ENCODE data around the gene TMPRSS11A.

TMPRSS11A gene

GRCh38 chr4:67911638-67912037, 51.7 kb downstream of the TMPRSS11A start:
- no peak for DNase-seq

- no peak for DNase-seq
These were observed 52.2 kb downstream of the TMPRSS11A start for GRCh38 chr4:67911141-67911540.

- no peak for DNase-seq
These were observed 52.7 kb downstream of the TMPRSS11A start for GRCh38 chr4:67910585-67910905.

- peak; percentile 59 for DNase-seq
These were observed 53.2 kb downstream of the TMPRSS11A start for GRCh38 chr4:67909905-67910584.

- no peak for DNase-seq
These were observed 55.6 kb downstream of the TMPRSS11A start for GRCh38 chr4:67907650-67908049.

GRCh38 chr4:67899096-67899495, 64.2 kb downstream of the TMPRSS11A start:
- DNase-seq, result no peak

GRCh38 chr4:67897686-67898085, 65.6 kb downstream of the TMPRSS11A start:
- no peak for DNase-seq

- DNase-seq, result no peak
These were observed 66.8 kb downstream of the TMPRSS11A start for GRCh38 chr4:67896421-67897065.

- DNase-seq, result peak; percentile 42
These were observed 68.6 kb downstream of the TMPRSS11A start for GRCh38 chr4:67894659-67895058.

GRCh38 chr4:67892905-67893304, 70.4 kb downstream of the TMPRSS11A start:
- no peak for DNase-seq

GRCh38 chr4:67892253-67892652, 71.0 kb downstream of the TMPRSS11A start:
- no peak for DNase-seq

GRCh38 chr4:67891645-67892044, 71.6 kb downstream of the TMPRSS11A start:
- no peak for DNase-seq

GRCh38 chr4:67886281-67886680, 77.0 kb downstream of the TMPRSS11A start:
- DNase-seq, result peak; percentile 13

- DNase-seq, result no peak
These were observed 77.5 kb downstream of the TMPRSS11A start for GRCh38 chr4:67885762-67886161.

- peak; percentile 9 for DNase-seq
These were observed 78.6 kb downstream of the TMPRSS11A start for GRCh38 chr4:67884701-67885100.

GRCh38 chr4:67883902-67884301, 79.4 kb downstream of the TMPRSS11A start, which contains the start of gene TMPRSS11D:
Gene TMPRSS11D (minus strand): TSS chr4:67884002. CDS start chr4:67883933, 69 bp downstream.
- DNase-seq, result no peak

GRCh38 chr4:67883458-67883857, 79.8 kb downstream of the TMPRSS11A start:
- DNase-seq, result peak; percentile 58

GRCh38 chr4:67880866-67881610, 82.3 kb downstream of the TMPRSS11A start:
- no peak for DNase-seq

GRCh38 chr4:67879486-67879885, 83.8 kb downstream of the TMPRSS11A start:
- DNase-seq, result peak; percentile 24

- DNase-seq, result no peak
These were observed 86.2 kb downstream of the TMPRSS11A start for GRCh38 chr4:67877086-67877485.

GRCh38 chr4:67874986-67875385, 88.3 kb downstream of the TMPRSS11A start:
- no peak for DNase-seq

- DNase-seq, result no peak
These were observed 90.2 kb downstream of the TMPRSS11A start for GRCh38 chr4:67873116-67873515.

- DNase-seq, result peak; percentile 73
These were observed 91.4 kb downstream of the TMPRSS11A start for GRCh38 chr4:67871867-67872266.

Measured in hematopoietic multipotent progenitor cell treated with erythropoietin and hydrocortisone succinate and interleukin-3 and kit ligand, for 4 days (in vitro differentiated cells).